Heart right ventricle (tissue), 16 donors: ENCODE measurements around the gene GATAD2A. TPM values are rescaled to one million over a fixed set of nuclear protein-coding genes. Genes with fewer than 3 reads are reported as not detected.

Source experiments
- ATAC-seq, 8 donors: fragments of 200-7000 bp; cut with Tn5 transposase; one replicate each; pipeline ENCODE4 v1.9.1; 2020; ENCODE audit warnings: mild to moderate bottlenecking in 8 of 8, moderate library complexity in 8 of 8, moderate number of reproducible peaks in 1 of 8
- DNase-seq, 2 donors: peaks; one replicate each; pipeline ENCODE4 v3.0.0-alpha.2; 2020
- H3K27ac ChIP-seq, 10 donors: fragments of 200-600 bp; sonication (generic) in 2 of 10; one replicate each; pipeline versions ENCODE4 v1.5.0 to v1.8.0; 2020 to 2022; ENCODE audit warnings: mild to moderate bottlenecking in 3 of 10
- H3K27me3 ChIP-seq, 7 donors: fragments of 200-600 bp; one replicate each; pipeline ENCODE4 v1.8.0; 2021 to 2022; ENCODE audit warnings: mild to moderate bottlenecking in 2 of 7
- H3K36me3 ChIP-seq, 9 donors: fragments of 200-600 bp; sonication (generic) in 1 of 9; one replicate each; pipeline versions ENCODE4 v1.5.0 to v1.8.0; 2020 to 2022; ENCODE audit warnings: mild to moderate bottlenecking in 2 of 9
- H3K4me1 ChIP-seq, 9 donors: fragments of 200-600 bp; sonication (generic) in 1 of 9; one replicate each; pipeline versions ENCODE4 v1.5.0 to v1.8.0; 2020 to 2022; ENCODE audit warnings: mild to moderate bottlenecking in 4 of 9
- H3K4me3 ChIP-seq, 10 donors: fragments of 200-600 bp; sonication (generic) in 2 of 10; one replicate each; pipeline versions ENCODE4 v1.5.0 to v1.8.0; 2020 to 2022; ENCODE audit warnings: mild to moderate bottlenecking in 7 of 10, moderate library complexity in 2 of 10
- H3K9me3 ChIP-seq, 11 donors: fragments of 200-600 bp in 10 of 11; sonication (generic) in 2 of 11; one replicate each; pipeline versions ENCODE4 v1.5.0 to v1.8.0; 2013 to 2022; ENCODE audit warnings: mild to moderate bottlenecking in 2 of 11, control low read depth in 1 of 11, moderate library complexity in 1 of 11
- CTCF ChIP-seq, 9 donors: fragments of 200-600 bp; sonication (generic) in 2 of 9; IDR thresholded peaks; one replicate each; pipeline versions ENCODE4 v1.5.0 to v1.8.0; 2021 to 2022; ENCODE audit warnings: antibody characterized with exemption in 9 of 9, mild to moderate bottlenecking in 5 of 9, moderate library complexity in 1 of 9
- WGBS, 2 donors: extraction: QIAGEN DNeasy Blood & Tissue Kit; methylation state at CpG; one replicate each; pipeline ENCODE4 v1.1.7; 2013; ENCODE audit warnings: inconsistent platforms in 1 of 2; 5-methylcytosine and 5-hydroxymethylcytosine counted together
- intact Hi-C, 10 donors: fragments of 100-400 bp; cut with DNase I; formaldehyde crosslinking; loops; one replicate each; pipeline versions ENCODE4 v1.11.1 to v1.14.2; 2022
- polyA plus RNA-seq, 2 donors: library from polyadenylated mRNA; stranded (reverse); fragments of 200-250 nt; gene quantifications; one replicate each; pipeline ENCODE4 v1.2.3, GENCODE V29; 2013
- total RNA-seq, 10 donors: library from RNA; stranded (reverse); fragmentation: NEBNext Ultra II Directional in 3 of 10; extraction: Animal tissue kit (Norgen Biotek cat#: 25700) in 3 of 10; gene quantifications; one replicate each; pipeline versions ENCODE4 v1.2.1 to v1.2.4, GENCODE V29; 2021 to 2023
- donor health status: Arrhythmogenic right ventricular cardiomyopathy.
- donor health status: ischemic (EF 13 %, LVEDD 7.1; RV severe dilation, severe dysfunction).
- donor health status: healthy with polysubstance abuse.
- donor health status: DM: no; HTN: yes; CAD: no.
- donor health status: DM: no; HTN: no; CAD: no.
- donor health status: ischemic (EF 25% LVEDD 6.9; RV normal size, moderate dysfunction).
- donor health status: ischemic (EF 25% LVEDD 5.7; RV mildly dilated, moderate dysfunction).
- donor health status: healthy.
- donor health status: DM: yes; HTN: yes; CAD: no.
- donor health status: Ischemic cardiomyopathy.
- donor health status: ischemic (EF 35%, LVEDD 5.7; RV mildly dilated, moderate dysfunction).
- donor health status: nonischemic (EF 11% LVEDD 7.7; RV severe dilation, severe dysfunction).
- donor health status: DM: yes; HTN: yes; CAD: no.
- donor health status: PGD.
- donor health status: ischemic (EF 29% LVEDD 5.4; RV normal size, mild dysfunction).
- donor health status: nonischemic (EF 23%, LVEDD 6.1; RV moderate dilation, normal function).

GATAD2A gene
- total and polyA plus RNA-seq, 12 donors, result 7.5 to 48.5 (median 25.8) TPM

GRCh38 chr19:19361075-19361594 lies 44.3 kb upstream of the GATAD2A start:
- 13% methylated on average over 14 of the region's 14 CpGs for WGBS, 2 donors
- ATAC-seq (peak; percentile 69 to 78 (median 75)), DNase-seq (peak; percentile 68 to 85)
- intact Hi-C loops, result no loop called here
- no peaks in the 10 kb centered on the region for H3K9me3 ChIP-seq
- peaks cover 0 to 35% (median 4%) of the 10 kb centered on the region in 9 donors for H3K36me3 ChIP-seq
- peaks cover 5 to 25% (median 14%) of the 10 kb centered on the region in 9 donors for H3K4me1 ChIP-seq
- H3K4me3 ChIP-seq, result no peak overlapping the region
- peak; percentile 79 to 90 (median 84) for TF ChIP-seq CTCF (IDR thresholded peaks at IDR 0.05)
- H3K27ac ChIP-seq, result peak overlapping the region in 1 of 10 donors; percentile 0
- no peaks in the 10 kb centered on the region for H3K27me3 ChIP-seq

- intact Hi-C loops, result no loop called here
- WGBS, 2 donors, result 90 to 96% methylated on average over 4 of the region's 4 CpGs
- peaks cover 5 to 34% (median 20%) of the 10 kb centered on the region in 9 donors for H3K4me1 ChIP-seq
- no peak for DNase-seq
- H3K4me3 ChIP-seq, result no peak overlapping the region
- H3K27ac ChIP-seq, result no peak overlapping the region
- ATAC-seq, result no peak
- no peak for TF ChIP-seq CTCF (IDR thresholded peaks at IDR 0.05)
- H3K36me3 ChIP-seq, result peaks cover 0 to 25% (median 1%) of the 10 kb centered on the region in 9 donors
- no peaks in the 10 kb centered on the region for H3K9me3 ChIP-seq
- no peaks in the 10 kb centered on the region for H3K27me3 ChIP-seq
These were observed 43.4 kb upstream of the GATAD2A start for GRCh38 chr19:19362075-19362474.

- DNase-seq, result peak; percentile 54 to 74
- Histone ChIP-seq H3K27ac (peak overlapping the region in 1 of 10 donors; percentile 2), H3K36me3 (no peaks in the 10 kb centered on the region), H3K4me1 (peaks cover 5 to 29% (median 19%) of the 10 kb centered on the region in 9 donors), H3K27me3 (no peaks in the 10 kb centered on the region), H3K4me3 (peak overlapping the region in 1 of 10 donors; percentile 8), H3K9me3 (no peaks in the 10 kb centered on the region)
- WGBS, 2 donors, result 48 to 51% methylated on average over 18 of the region's 18 CpGs
- TF ChIP-seq CTCF (IDR thresholded peaks at IDR 0.05), result peak; percentile 81 to 99 (median 95)
- ATAC-seq, result peak; percentile 66 to 84 (median 80)
- intact Hi-C loops, result loop anchor here (1.0 to 5.0 kb wide), 4 partner anchors 41 to 126 kb away; partner anchors contain the start of gene GATAD2A (in 2 of the 10)
These were observed 38.8 kb upstream of the GATAD2A start for GRCh38 chr19:19366434-19367396.

GRCh38 chr19:19368087-19368486 lies 37.4 kb upstream of the GATAD2A start:
- H3K27me3 ChIP-seq, result no peaks in the 10 kb centered on the region
- no peak for TF ChIP-seq CTCF (IDR thresholded peaks at IDR 0.05)
- no peak overlapping the region for H3K27ac ChIP-seq
- H3K4me1 ChIP-seq, result peaks cover 5 to 39% (median 20%) of the 10 kb centered on the region in 9 donors
- intact Hi-C loops, result loop anchor here in 4 of 10 donors (5.0 kb wide), 2 partner anchors 39 to 124 kb away; partner anchors contain the start of gene GATAD2A (in 2 of the 4)
- DNase-seq (no peak), ATAC-seq (no peak)
- no peak overlapping the region for H3K4me3 ChIP-seq
- H3K36me3 ChIP-seq, result no peaks in the 10 kb centered on the region
- WGBS, 2 donors, result 81 to 83% methylated on average over 7 of the region's 7 CpGs
- H3K9me3 ChIP-seq, result no peaks in the 10 kb centered on the region
